Stimulated activated CD4-positive, alpha-beta T cell treated with anti-CD3 and anti-CD28 coated beads, Interleukin-2, amount 100 ng/mL, for 4 hours (primary cell): ENCODE data around the gene PNLIPRP3.

ENCODE experiments used
- DNase-seq: peaks from one replicate; pipeline ENCODE4 v3.0.0-alpha.2; 2020; ENCODE audit warnings: low read depth

Gene PNLIPRP3

DNA sequence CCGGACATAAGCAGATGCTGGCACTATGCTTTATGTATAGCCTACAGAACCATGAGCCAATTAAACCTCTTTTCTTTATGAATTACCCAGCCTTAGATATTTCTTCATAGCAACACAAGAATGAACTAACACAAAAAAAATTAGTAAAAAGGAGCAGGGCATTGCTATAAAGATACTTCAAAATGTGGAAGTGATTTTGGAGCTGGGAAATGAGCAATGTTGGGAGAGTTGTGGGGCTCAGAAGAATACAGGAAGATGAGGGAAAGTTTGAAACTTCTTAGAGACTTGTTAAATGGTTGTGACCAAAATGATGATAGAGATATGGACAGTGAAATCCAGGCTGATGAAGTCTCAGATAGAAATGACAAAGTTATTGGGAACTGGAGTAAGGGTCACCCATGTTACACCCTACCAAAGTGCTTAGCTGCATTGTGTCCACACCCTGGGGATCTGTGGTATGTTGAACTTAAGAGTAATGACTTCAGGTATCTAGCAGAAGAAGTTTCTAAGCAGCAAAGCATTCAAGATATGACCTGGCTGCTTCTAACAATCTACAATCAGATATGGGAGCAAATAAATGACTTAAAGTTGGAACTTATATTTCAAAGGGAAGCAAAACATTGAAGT, 24.2 kb downstream of the PNLIPRP3 start:
- DNase-seq = no peak

DNA sequence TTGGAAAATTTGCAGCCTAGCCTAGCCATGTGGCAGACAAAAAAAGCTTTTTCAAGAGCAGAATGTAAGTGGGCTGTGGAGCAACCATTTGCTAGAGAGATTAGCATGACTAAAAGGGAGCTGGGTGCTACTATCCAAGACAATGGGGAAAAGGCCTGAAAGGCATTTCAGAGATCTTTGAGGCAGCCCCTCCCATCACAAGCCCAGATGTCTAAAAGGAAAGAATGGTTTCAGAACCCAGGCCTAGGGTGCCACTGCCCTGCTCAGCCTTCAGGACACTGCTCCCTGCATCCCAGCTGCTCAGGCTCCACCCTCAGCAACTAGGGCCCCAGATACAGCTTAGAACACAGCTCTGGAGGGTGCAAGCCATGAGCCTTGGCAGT, 24.7 kb downstream of the PNLIPRP3 start:
- no peak for DNase-seq

GRCh38 chr10:116457488-116457887, 29.8 kb downstream of the PNLIPRP3 start:
- no peak for DNase-seq

DNA sequence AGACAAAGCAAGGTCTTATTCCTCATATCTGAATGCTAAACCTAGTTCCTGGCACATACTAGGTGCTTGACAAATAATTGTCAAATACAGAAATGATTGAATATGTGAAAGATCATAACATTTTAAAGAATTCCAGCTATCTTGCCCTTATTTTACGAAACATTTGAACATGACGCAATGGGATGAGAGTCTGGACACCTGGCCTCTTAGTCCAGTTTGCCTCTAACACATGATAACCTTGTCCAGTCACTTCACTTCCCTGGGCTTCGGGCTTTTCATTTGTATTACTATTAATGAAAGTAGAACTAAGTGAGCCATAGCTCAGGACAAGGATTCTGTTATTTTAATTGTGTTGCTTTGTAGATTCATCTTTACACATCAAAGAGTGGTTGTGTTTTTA, 32.6 kb downstream of the PNLIPRP3 start:
- no peak for DNase-seq

DNA sequence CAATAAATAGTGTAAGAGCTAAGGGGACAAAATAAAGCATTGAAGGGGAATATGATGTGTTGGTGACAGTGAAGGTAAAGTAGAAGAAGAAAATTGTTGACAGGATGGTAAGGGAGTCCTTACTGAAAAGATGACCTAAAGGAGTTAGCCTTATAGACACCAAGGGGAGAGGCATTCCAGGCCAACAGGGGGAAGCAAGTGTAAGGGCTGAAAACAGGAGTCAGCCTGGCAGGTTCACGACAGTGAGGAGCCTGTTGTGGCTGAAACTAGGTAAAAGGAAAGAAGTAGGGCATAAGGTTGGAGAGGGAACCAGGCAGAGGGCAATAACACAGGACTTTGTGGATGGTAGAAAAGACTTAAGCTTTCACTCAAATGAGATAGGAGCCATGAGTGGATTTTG, 34.0 kb downstream of the PNLIPRP3 start:
- DNase-seq = no peak

DNA sequence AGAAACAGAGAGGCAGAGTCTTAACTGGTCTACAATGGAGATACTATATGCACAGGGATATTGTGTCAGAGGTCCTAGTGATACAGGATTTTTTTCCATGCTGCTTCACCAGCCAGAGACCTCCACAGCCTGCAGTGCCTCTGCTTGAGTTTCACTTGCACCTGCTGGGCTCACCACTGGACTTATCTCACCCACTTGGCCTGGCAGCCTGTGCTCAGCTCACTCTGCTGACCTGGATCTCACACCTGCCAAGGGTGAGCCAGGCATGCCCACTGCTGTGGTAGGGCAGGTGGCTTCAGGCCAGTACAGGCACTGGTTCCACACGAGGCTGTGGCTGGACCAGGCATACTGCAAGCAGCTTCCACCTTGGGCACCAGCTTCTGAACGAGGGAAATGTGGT, 36.6 kb downstream of the PNLIPRP3 start:
- DNase-seq = no peak

GRCh38 chr10:116465546-116465945, 37.9 kb downstream of the PNLIPRP3 start:
- no peak for DNase-seq

DNA sequence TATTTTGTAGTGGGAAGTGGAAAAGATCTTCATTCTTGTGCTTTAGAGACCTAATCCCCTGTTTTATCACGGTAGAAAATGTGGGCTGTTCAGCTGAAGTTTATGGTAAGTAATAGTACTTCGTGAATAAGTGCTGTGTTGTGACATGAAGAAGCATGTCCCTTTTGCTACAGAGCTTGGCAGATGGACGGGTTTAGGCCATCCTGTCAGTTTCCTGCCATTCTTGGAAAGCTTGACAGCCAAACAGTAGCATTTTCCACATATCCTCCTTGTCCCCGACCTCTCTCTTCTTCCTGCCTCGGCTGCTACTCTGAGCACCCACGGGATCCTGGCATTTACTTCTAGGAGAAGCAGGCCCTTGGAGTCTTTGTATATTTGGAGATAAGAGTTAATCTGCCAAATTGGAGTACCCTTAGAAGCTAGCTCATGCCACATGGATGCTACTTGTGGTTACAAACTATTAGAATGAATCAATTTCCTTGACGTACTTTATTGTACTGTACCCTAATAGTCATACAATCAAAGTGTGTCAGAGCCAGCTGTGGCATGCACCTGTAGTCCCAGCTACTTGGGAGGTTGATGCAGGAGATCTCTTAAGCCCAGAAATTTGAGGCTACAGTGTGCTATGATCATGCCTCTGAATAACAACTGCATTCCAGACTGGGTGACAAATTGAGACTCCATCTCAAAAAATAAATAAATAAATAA, 39.2 kb downstream of the PNLIPRP3 start:
- DNase-seq = no peak

DNA sequence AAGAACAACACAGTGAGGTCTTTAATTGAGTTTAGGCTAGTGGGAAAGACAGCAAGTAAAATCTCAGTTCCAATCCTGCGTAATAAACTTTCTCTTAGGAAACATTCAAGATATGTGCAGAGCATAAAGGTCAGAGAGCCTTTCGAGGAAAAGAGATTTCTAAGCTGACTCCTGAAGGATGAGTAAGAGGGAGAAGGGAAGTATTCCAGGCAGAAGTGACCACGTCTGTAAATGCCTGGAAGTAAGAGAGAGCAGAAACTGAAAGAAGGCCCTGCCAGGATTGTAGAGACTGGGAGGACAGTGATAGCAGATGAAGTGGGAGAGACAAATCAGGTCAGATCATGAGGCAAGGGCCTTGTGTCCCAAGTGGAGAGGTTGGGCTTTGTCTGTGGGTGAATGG, 41.8 kb downstream of the PNLIPRP3 start:
- DNase-seq = no peak

DNA sequence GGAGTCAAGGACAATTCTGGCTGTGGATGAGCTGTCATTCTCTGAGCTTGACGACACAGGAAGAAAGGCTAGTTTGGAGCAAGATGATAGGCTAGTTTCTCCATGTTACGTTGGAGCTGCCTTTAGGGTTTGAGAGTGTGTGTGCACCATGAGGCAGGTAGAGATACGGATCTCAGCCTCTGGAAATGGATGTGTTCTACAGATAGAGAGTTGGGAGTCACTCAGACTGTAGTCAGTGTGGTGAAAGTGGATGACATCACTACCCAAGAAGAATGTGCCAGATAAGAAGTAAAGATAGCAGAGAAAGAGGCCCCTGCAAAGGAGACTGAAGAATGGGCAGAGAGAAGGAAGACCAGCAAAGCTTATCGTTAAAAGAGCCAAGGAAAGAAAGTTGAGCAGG, 42.4 kb downstream of the PNLIPRP3 start:
- no peak for DNase-seq

DNA sequence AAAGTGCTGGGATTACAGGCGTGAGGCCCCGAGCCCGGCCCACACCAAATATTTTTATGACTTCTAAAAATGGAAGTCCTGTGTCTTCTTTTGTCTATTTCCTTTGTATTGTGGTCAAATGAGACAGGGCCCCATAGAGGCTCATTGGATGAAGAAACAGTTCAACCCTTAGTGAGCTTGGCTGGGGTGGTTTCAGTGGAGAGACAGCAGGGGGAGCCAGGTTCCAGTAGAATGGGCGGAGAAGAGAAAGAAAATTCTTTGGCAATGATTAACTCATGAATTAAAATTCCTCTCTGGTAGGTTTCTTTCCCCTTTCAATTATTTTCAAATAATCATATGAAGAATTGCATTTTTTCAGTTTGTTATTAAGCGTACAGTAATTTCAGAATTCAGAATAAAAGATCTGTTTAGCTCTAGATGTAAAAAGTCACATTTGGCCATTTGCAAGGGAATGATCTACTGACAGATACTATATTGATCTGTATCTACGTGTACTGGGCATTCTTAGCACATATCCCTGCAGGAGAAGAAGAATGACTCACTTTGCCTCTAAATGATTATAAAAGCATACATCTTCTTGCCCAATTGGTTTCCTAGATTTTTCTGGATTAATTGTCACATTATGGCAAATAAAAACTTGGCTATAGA, 43.2 kb downstream of the PNLIPRP3 start:
- no peak for DNase-seq

- no peak for DNase-seq
Observed at GRCh38 chr10:116472891-116473290, 45.2 kb downstream of the PNLIPRP3 start.

GRCh38 chr10:116475866-116476265, 48.2 kb downstream of the PNLIPRP3 start:
- DNase-seq = no peak

GRCh38 chr10:116476461-116476860, 48.8 kb downstream of the PNLIPRP3 start:
- DNase-seq = no peak

- DNase-seq = no peak
Observed at GRCh38 chr10:116477986-116478664, 50.5 kb downstream of the PNLIPRP3 start.

DNA sequence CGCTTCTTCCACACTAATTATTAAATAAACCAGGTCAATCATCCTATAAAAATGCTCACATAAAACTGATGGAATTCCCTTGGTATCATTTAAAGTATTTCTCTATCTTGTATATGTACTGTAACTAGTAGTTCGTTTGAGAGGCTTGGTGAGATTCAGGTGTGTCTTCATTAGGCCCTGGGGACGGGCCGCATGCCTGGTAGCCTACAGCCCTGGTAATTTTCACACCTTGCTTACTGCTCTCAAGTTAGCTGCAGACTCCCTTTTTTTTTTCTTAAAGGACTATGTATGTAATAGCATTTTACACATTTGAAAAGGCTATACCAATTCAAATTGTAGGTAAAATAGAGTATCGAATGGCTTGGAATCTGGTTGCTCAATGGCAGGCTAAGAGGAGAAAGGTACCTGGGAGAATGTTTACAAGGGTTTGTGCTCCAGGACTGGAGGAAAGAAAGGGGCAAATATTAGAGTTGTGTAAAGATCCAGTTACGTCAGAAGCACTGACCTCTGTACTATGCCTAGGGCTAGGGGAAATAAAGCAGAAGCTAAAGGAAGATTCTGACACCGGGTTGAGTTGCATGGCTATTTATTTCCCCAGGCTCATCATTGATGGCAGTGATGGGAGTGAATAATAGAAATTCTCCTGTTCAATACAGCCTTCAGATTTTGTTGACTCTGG, 59.3 kb downstream of the PNLIPRP3 start:
- DNase-seq = no peak

DNA sequence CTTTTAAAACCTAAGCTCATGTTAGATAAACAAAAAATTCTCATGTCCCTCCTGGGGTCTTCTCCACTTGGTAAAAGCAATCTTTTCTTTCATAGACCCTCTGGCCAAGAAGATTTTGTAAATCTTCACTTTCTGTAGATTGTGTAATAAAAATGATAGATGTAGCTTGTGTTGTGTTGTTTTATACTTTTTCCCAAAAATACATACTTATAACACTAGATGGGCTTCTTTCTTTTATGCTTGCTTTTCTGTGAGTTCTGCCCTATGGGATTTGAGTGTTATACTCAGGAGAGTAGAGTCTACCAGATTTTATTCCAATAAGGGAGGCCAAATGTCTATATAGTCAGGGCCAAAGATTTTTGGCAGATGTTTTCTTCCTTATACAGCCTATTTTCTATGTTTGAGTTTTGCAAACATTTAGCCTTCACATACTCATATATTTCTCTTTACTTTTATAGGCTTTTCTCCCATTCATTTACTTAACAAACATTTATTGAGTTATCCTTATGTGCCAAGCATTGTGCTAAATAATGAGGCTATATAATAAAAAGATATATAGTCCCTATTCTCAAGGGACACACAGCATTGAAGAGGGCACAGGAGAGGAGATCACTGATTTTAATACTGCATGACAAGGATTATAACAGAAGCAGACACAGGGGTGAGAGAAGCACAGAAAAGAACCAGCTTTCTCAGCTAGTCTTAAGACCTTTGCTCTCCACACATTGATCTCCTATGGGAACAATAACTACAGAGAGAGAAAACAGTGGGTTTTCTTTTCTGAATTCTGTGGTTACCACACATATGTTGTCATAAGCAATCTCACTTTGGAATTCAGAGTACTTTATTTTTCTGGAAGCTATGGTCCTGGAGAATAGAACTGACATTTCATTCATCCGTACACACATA, 60.1 kb downstream of the PNLIPRP3 start:
- DNase-seq = no peak

DNA sequence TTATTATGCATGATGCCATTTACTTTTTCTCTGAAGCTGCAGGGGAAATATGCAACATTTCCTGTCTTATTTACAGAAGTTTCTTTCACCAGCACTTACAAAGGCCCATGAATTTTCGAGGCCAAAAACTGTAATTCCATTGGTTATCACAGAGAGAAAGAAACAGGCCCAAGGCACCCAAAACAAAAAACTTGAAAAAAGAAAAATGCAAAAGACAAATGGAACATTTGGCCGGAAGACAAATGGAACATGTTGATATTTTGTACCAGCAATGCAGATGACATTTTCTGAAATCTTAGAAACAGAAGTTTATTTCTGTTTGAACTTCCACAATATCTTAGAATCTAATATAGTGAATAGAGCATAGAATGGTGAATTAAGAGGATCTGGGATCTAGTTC, 61.8 kb downstream of the PNLIPRP3 start:
- no peak for DNase-seq

- no peak for DNase-seq
Observed at GRCh38 chr10:116490028-116490662, 62.5 kb downstream of the PNLIPRP3 start.

- DNase-seq = no peak
Observed at GRCh38 chr10:116504786-116505185, 77.1 kb downstream of the PNLIPRP3 start.

GRCh38 chr10:116510565-116510964, 82.9 kb downstream of the PNLIPRP3 start:
- DNase-seq = no peak
